NCI-H2107 (cell line): ENCODE results near the gene CNPY4.

ENCODE experiments used
- DNase-seq: peaks from one replicate; lab custom pipeline; 2025; lab: John Stamatoyannopoulos, UW

CNPY4 gene

GRCh38 chr7:100148559-100149328 is 29.3 kb downstream of the CNPY4 start, which contains the start of gene LAMTOR4:
TSS of gene LAMTOR4 (plus strand) at chr7:100148918. CDS start at chr7:100148973, 55 bp downstream.
- DNase-seq, result peak; percentile 98

GRCh38 chr7:100152404-100152803 is 33.0 kb downstream of the CNPY4 start:
- no peak for DNase-seq

- no peak for DNase-seq
These were observed 33.7 kb downstream of the CNPY4 start for GRCh38 chr7:100152937-100153666.

- no peak for DNase-seq
These were observed 34.5 kb downstream of the CNPY4 start for GRCh38 chr7:100153708-100154535.

GRCh38 chr7:100154651-100155491 is 35.4 kb downstream of the CNPY4 start:
- DNase-seq, result no peak

GRCh38 chr7:100155553-100156317 is 36.3 kb downstream of the CNPY4 start:
- DNase-seq, result no peak

GRCh38 chr7:100156331-100157068 is 37.1 kb downstream of the CNPY4 start:
- DNase-seq, result no peak

- no peak for DNase-seq
These were observed 37.6 kb downstream of the CNPY4 start for GRCh38 chr7:100157069-100157333.

- DNase-seq, result no peak
These were observed 38.1 kb downstream of the CNPY4 start for GRCh38 chr7:100157334-100158228.

- peak; percentile 46 for DNase-seq
These were observed 39.0 kb downstream of the CNPY4 start, which contains the start of gene TRAPPC14 for GRCh38 chr7:100158229-100159098. TSS of gene TRAPPC14 (minus strand) at chr7:100158723. CDS start at chr7:100158499, 224 bp downstream.

- DNase-seq, result no peak
These were observed 39.7 kb downstream of the CNPY4 start for GRCh38 chr7:100159099-100159623.

- no peak for DNase-seq
These were observed 40.6 kb downstream of the CNPY4 start for GRCh38 chr7:100160067-100160466.

GRCh38 chr7:100163006-100163531 is 43.6 kb downstream of the CNPY4 start:
- no peak for DNase-seq

- DNase-seq, result no peak
These were observed 44.4 kb downstream of the CNPY4 start for GRCh38 chr7:100163871-100164270.

GRCh38 chr7:100166317-100166940 is 47.0 kb downstream of the CNPY4 start:
- no peak for DNase-seq

- DNase-seq, result no peak
These were observed 47.8 kb downstream of the CNPY4 start for GRCh38 chr7:100166970-100167911.
